HFF-Myc (cell line): Measurements from ENCODE around the gene GABBR1.
"Not testable (repeated sequence)": the region's sequence is repeated elsewhere in the genome, so short reads cannot be mapped to it uniquely, and the experiment has no call there.

Source experiments
- DNase-seq: peaks from one replicate; pipeline ENCODE4 v3.0.0-alpha.2; 2011; ENCODE audit warnings: low read depth; ENCODE audit errors: extremely low read depth
- H3K4me3 ChIP-seq: replicated peaks from 2 replicates; pipeline ENCODE4 v1.5.1; 2011; ENCODE audit warnings: low read depth, mild to moderate bottlenecking, control low read depth, low read length
- TF ChIP-seq, protein P1 (sequence below): IDR thresholded peaks from 2 replicates; pipeline ENCODE4 v1.5.1; 2012; ENCODE audit warnings: mild to moderate bottlenecking, low read depth, low read length, control low read depth; ENCODE audit errors: missing control alignments

The GABBR1 gene

DNA sequence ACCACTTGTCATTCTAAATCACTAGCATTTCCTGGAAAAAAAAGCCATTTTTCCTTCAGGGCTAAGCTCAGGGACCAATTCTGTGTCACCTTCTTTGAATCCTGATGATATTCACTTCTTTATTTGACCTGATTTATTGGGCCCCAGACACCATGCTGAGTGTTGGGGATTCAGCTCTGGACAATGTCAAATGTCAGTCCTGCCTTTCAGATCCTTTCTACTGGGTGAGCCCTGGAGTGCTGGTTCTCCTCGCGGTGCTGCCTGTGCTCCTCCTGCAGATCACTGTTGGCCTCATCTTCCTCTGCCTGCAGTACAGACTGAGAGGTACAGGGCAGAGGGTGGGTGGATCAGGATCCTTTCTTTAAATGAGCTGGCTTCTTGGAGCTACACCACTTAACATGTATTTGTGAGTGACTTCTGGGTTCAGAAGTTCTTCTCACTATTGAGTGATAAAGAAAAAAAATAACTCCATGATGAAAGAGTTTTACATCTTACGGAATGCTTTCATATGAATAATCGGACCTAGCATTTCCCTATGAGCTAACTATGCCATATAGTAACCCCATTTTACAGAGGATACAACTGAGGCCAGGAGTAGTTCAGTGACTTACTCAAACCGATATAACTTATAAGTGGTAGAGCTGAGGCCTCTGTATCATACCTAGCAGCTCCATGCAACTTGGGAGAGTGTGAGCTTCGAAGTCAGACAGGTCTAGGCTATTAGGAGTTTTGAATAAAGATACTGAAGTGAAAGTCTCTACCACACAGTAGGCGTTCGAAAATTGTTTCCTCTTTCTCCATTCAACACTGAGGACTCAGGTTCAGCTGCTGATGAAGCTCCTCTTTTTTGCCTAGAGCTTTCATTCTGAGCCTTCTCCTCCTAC, 33.2 kb upstream of the GABBR1 start:
- DNase-seq: no peak
- TF ChIP-seq, protein P1, sequence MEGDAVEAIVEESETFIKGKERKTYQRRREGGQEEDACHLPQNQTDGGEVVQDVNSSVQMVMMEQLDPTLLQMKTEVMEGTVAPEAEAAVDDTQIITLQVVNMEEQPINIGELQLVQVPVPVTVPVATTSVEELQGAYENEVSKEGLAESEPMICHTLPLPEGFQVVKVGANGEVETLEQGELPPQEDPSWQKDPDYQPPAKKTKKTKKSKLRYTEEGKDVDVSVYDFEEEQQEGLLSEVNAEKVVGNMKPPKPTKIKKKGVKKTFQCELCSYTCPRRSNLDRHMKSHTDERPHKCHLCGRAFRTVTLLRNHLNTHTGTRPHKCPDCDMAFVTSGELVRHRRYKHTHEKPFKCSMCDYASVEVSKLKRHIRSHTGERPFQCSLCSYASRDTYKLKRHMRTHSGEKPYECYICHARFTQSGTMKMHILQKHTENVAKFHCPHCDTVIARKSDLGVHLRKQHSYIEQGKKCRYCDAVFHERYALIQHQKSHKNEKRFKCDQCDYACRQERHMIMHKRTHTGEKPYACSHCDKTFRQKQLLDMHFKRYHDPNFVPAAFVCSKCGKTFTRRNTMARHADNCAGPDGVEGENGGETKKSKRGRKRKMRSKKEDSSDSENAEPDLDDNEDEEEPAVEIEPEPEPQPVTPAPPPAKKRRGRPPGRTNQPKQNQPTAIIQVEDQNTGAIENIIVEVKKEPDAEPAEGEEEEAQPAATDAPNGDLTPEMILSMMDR: no peak
- H3K4me3 ChIP-seq: no peak overlapping the region

GRCh38 chr6:29663300-29664042, 30.5 kb upstream of the GABBR1 start:
- no peak for DNase-seq
- TF ChIP-seq, protein P1: no peak
- no peak overlapping the region for H3K4me3 ChIP-seq

GRCh38 chr6:29661502-29662141, 28.6 kb upstream of the GABBR1 start:
- not testable (repeated sequence) for DNase-seq, H3K4me3 ChIP-seq

- no peak for DNase-seq
- TF ChIP-seq, protein P1: no peak
- H3K4me3 ChIP-seq: no peak overlapping the region
Observed at GRCh38 chr6:29661071-29661470, 28.1 kb upstream of the GABBR1 start.

DNA sequence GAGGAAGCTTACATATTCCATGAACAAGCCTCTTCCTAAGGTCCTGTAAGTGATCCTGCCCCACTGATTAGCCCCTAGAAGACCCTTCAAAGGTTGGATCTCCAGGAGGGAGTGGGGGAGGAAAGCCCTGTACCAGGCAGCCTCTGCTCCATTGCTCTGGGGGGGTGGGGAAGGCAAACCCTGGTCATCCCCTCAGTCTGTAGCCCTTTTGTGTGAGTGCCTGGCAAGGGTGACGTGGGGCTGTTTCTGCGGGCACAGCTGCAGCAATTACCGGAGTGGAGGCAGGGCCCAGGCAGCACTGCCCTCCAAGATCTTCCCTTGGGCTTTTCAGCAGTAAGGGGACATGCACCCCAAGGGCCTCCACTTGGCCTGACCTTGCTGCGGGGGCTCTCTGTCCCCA, 23.8 kb upstream of the GABBR1 start, which contains the start of gene MOG:
MOG (plus strand) TSS at position 295 of the 400 bp plus-strand sequence. CDS start 118 bp downstream, outside the sequence.
- no peak for DNase-seq
- no peak within 1 kb of the TSS for H3K4me3 ChIP-seq
- TF ChIP-seq, protein P1: no peak

DNA sequence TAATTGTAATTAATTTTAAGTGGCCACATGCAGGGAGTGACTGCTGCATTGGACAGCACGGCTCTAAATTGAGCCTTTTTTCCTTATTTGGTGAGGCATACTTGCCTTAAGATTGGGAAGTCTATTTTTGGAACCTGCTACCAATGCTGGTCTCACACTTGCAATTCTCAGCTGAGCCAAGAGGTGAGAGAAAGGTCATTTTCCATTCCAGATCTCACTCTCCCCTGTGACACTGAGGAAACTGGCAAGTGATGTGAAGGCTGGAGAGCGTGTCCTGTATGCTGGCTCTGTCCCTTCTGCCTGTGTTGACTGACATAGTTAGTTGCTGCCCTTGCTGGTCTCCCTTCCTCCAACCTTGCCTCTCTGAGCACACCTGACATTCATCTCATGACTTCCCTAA, 23.2 kb upstream of the GABBR1 start:
- H3K4me3 ChIP-seq: no peak overlapping the region
- TF ChIP-seq, protein P1: no peak
- DNase-seq: no peak

DNA sequence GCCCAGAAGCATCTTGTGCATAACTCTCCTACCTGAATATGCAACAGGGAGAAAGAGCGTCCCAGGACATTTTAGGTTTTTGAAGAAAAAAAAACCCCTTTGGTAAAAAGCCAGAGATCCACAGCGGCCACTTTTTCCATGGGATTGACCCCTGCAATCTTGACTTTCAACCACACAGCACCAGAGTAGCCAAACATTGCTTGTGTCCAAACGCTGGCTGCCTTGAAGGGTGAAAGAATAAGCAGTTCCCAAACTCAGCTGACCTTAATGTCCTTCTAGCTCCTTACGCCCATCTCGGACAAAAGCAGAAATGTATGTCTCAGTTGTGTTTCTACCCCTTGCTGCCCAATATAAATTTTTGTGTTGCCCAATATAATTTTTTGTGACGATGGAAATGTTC, 22.7 kb upstream of the GABBR1 start:
- no peak overlapping the region for H3K4me3 ChIP-seq
- TF ChIP-seq, protein P1: no peak
- no peak for DNase-seq
